ENCODE data around the gene SLC46A2. TPM values are rescaled to one million over a fixed set of nuclear protein-coding genes. Genes with fewer than 3 reads are reported as not detected.

The SLC46A2 gene
- total RNA-seq, 1 donor from 2014 or later: not detected

- no peaks in the 10 kb centered on the region for H3K27me3 Mint-ChIP-seq (ENCODE audit: low read depth)
- peaks cover 22% of the 10 kb centered on the region for H3K36me3 Mint-ChIP-seq (ENCODE audit: low read depth)
- H3K9me3 Mint-ChIP-seq (ENCODE audit: low read depth): no peaks in the 10 kb centered on the region
- DNase-seq (ENCODE audit: low spot score): no peak
- no peak for TF ChIP-seq CTCF (IDR thresholded peaks at IDR 0.05)
- H3K27ac Mint-ChIP-seq (ENCODE audit: unreplicated experiment): no peak overlapping the region
- H3K4me1 Mint-ChIP-seq (ENCODE audit: low read depth): no peaks in the 10 kb centered on the region
- H3K4me3 Mint-ChIP-seq (ENCODE audit: unreplicated experiment): no peak overlapping the region
These were observed 23.2 kb downstream of the SLC46A2 start for GRCh38 chr9:112867275-112867991.

- Mint-ChIP-seq H3K4me1 (ENCODE audit: low read depth) (peaks cover 4% of the 10 kb centered on the region), H3K27me3 (ENCODE audit: low read depth) (no peaks in the 10 kb centered on the region), H3K27ac (ENCODE audit: unreplicated experiment) (no peak overlapping the region), H3K36me3 (ENCODE audit: low read depth) (peaks cover 20% of the 10 kb centered on the region), H3K9me3 (ENCODE audit: low read depth) (no peaks in the 10 kb centered on the region), H3K4me3 (ENCODE audit: unreplicated experiment) (no peak overlapping the region)
- DNase-seq (ENCODE audit: low spot score): no peak
- no peak for TF ChIP-seq CTCF (IDR thresholded peaks at IDR 0.05)
These were observed 23.9 kb downstream of the SLC46A2 start for GRCh38 chr9:112866662-112867274.

- H3K4me3 Mint-ChIP-seq (ENCODE audit: unreplicated experiment): no peak overlapping the region
- H3K9me3 Mint-ChIP-seq (ENCODE audit: low read depth): no peaks in the 10 kb centered on the region
- H3K36me3 Mint-ChIP-seq (ENCODE audit: low read depth): peaks cover 18% of the 10 kb centered on the region
- no peaks in the 10 kb centered on the region for H3K27me3 Mint-ChIP-seq (ENCODE audit: low read depth)
- no peak for TF ChIP-seq CTCF (IDR thresholded peaks at IDR 0.05)
- H3K4me1 Mint-ChIP-seq (ENCODE audit: low read depth): peaks cover 4% of the 10 kb centered on the region
- no peak overlapping the region for H3K27ac Mint-ChIP-seq (ENCODE audit: unreplicated experiment)
- DNase-seq (ENCODE audit: low spot score): no peak
These were observed 25.7 kb downstream of the SLC46A2 start for GRCh38 chr9:112864982-112865381.

- H3K27ac Mint-ChIP-seq (ENCODE audit: unreplicated experiment): no peak overlapping the region
- H3K36me3 Mint-ChIP-seq (ENCODE audit: low read depth): peaks cover 16% of the 10 kb centered on the region
- peaks cover 4% of the 10 kb centered on the region for H3K4me1 Mint-ChIP-seq (ENCODE audit: low read depth)
- DNase-seq (ENCODE audit: low spot score): no peak
- H3K4me3 Mint-ChIP-seq (ENCODE audit: unreplicated experiment): no peak overlapping the region
- no peaks in the 10 kb centered on the region for H3K9me3 Mint-ChIP-seq (ENCODE audit: low read depth)
- no peak for TF ChIP-seq CTCF (IDR thresholded peaks at IDR 0.05)
- no peaks in the 10 kb centered on the region for H3K27me3 Mint-ChIP-seq (ENCODE audit: low read depth)
These were observed 26.3 kb downstream of the SLC46A2 start for GRCh38 chr9:112864403-112864802.

- Mint-ChIP-seq H3K4me3 (ENCODE audit: unreplicated experiment) (no peak overlapping the region), H3K27ac (ENCODE audit: unreplicated experiment) (no peak overlapping the region)
These were observed 26.9 kb downstream of the SLC46A2 start for GRCh38 chr9:112863746-112864145.

More at GRCh38 chr9:112863746-112864145, 26.9 kb downstream of the SLC46A2 start:
- no peak for TF ChIP-seq CTCF (IDR thresholded peaks at IDR 0.05)
- DNase-seq (ENCODE audit: low spot score): no peak
- Mint-ChIP-seq H3K4me1 (ENCODE audit: low read depth) (peaks cover 4% of the 10 kb centered on the region), H3K27me3 (ENCODE audit: low read depth) (no peaks in the 10 kb centered on the region), H3K36me3 (ENCODE audit: low read depth) (peaks cover 14% of the 10 kb centered on the region), H3K9me3 (ENCODE audit: low read depth) (no peaks in the 10 kb centered on the region)

All from chondrocyte (in vitro differentiated cells).